HG03439 (cell line): ENCODE measurements around the gene PCK2.

Experiments
- ATAC-seq: cut with Tn5 transposase; IDR thresholded peaks from one replicate; pipeline ENCODE4 v1.9.1; 2021; ENCODE audit warnings: mild to moderate bottlenecking, moderate library complexity; ENCODE audit not compliant: unreplicated experiment

Gene PCK2

DNA sequence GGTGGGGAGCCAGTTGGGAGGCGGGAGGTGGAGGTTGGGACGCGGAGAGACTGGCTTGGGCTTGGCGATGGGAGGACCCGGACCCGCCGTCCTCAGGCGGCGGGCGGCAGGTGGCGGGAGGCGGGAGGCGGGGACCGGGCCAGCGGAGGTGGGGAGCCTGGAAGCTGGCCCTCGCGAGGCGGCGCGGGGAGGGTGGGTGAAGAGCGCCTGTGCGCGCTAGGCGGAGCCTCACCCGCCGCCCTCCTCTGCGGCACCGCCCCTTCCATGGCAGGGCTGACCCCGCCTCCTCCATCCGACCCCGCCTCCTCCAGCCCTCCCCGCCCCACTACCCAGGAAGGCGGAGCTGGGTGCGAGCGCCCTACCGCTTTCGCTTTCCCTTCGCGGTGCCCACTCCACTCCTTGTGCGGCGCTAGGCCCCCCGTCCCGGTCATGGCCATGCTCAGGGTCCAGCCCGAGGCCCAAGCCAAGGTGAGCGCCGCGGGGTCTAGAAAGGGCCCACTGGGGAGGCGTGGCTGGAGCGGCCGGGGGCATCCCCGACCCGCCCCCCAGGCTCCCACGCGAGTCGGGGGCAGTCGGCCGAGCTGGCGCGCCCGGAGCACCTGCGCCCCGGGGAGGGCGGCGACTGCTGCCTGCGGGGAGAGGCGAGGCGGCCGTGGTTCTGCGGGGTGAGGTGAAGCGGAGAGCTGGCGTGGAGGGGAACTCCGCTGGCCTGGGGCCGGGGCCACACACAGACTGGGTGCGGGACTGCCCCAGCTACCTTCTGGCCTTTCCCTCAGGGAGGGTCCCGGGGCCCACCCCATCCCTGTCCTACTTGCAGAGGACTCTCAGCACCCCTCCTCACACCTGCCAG, 41.9 kb downstream of the PCK2 start, which contains the start of gene PSME1:
PSME1 (plus strand) TSS at position 361 of the 850 bp plus-strand sequence; CDS start at position 430, 69 bp downstream.
- peak; percentile 79 for ATAC-seq

- no peak for ATAC-seq
Observed at GRCh38 chr14:24136684-24137528, 42.8 kb downstream of the PCK2 start.

- ATAC-seq = no peak
Observed at GRCh38 chr14:24137529-24138395, 43.7 kb downstream of the PCK2 start.

- ATAC-seq = no peak
Observed at GRCh38 chr14:24138396-24139271, 44.5 kb downstream of the PCK2 start.

- no peak for ATAC-seq
Observed at GRCh38 chr14:24139272-24139934, 45.3 kb downstream of the PCK2 start.

- peak; percentile 83 for ATAC-seq
Observed at GRCh38 chr14:24141097-24141880, 47.2 kb downstream of the PCK2 start, which contains the start of gene EMC9. Gene EMC9 (minus strand): TSS chr14:24141591. CDS start chr14:24141304, 287 bp downstream.

- ATAC-seq = no peak
Observed at GRCh38 chr14:24143511-24143910, 49.4 kb downstream of the PCK2 start.

- no peak for ATAC-seq
Observed at GRCh38 chr14:24144451-24144850, 50.3 kb downstream of the PCK2 start.

DNA sequence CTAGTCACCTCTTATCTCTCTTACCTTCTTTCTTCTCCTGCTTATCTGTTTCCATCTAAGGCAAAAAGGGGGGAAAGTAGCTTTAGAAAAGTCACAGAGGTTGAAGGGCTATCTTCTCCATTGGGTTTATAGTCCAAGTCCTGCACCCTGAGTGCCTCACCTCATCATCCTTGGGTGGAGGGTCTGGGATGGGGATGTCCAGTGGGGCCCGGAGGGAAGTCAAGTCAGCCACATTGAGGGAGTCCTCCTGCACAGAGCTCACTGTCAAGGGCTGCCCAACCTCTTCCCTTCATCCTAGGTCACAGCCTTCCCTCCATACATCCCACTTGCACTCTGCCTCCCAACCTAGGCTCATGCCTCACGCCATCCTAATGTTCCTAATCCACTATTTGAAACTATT, 51.1 kb downstream of the PCK2 start:
- no peak for ATAC-seq

- no peak for ATAC-seq
Observed at GRCh38 chr14:24145690-24146452, 51.8 kb downstream of the PCK2 start.

- ATAC-seq = peak; percentile 61
Observed at GRCh38 chr14:24146453-24146977, 52.4 kb downstream of the PCK2 start, which contains the start of gene PSME2. Gene PSME2 (minus strand): TSS chr14:24146610. CDS start chr14:24146581, 29 bp downstream.

DNA sequence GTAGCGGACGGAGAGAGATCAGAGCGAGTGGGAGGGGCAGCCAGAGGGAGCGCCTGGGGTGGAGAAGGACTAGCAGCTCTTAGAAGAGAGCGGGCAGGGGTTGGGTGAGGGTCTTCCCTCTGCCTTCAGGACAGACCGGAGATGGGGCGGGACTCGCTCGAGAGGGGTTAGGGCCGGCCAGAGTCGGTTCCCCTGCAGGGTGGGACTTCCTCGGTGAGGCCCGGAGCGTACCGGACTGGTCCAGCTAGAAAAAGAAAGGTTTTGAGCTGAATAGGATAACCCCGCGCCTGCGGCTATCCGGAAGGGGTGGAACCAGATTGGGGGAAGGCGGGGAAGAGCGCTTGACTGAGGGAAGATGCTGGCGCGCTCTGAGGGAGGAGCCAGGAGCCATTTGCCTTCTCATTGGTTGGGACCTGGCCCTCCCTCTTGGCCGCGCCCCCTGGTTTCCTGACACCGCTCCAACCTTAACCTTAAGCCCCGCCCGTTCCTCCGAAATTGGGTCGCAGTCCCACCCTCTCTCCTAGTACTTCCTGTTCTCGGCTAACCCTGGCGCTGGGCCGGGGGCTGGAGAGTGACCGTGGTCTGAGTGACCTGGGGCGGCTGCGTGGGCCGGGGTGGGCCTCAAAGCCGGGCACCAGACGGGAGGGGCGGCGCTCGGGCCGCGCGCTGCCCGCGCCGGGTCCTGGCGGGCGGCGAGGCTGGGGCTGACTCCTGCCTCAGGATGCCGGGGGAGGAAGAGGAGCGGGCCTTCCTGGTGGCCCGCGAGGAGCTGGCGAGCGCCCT, 53.1 kb downstream of the PCK2 start, which contains the start of gene RNF31:
RNF31 (plus strand) TSS at position 521 of the 783 bp plus-strand sequence; CDS start at position 722, 201 bp downstream.
- ATAC-seq = peak; percentile 83

- no peak for ATAC-seq
Observed at GRCh38 chr14:24147761-24148428, 53.8 kb downstream of the PCK2 start.

DNA sequence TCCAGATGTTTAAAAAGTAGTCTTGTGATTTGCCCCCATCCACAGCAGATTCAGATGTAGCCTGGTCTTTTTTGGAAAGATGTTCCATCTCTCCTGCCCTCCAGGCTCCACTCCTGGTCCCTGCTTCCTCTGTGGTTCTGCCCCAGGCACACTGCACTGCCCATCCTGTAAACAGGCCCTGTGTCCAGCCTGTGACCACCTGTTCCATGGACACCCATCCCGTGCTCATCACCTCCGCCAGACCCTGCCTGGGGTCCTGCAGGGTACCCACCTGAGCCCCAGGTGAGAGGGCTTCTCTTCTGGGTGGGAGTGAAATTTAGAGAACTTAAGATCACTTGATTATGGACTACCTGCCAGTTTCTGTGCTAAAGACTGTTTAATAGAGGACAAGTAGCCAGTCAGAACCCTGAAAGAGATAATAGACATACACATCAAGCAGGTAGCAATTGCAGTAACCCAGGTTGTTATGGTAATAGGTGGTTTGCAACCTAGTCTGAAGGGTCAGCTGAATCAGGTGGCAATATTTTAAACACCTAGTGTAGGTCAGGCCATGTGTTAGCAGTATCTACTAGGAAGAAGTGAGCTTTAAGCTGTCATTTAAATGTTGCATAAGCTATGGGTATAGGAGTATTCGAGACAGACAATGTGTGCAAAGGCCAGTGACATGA, 55.3 kb downstream of the PCK2 start:
- no peak for ATAC-seq

DNA sequence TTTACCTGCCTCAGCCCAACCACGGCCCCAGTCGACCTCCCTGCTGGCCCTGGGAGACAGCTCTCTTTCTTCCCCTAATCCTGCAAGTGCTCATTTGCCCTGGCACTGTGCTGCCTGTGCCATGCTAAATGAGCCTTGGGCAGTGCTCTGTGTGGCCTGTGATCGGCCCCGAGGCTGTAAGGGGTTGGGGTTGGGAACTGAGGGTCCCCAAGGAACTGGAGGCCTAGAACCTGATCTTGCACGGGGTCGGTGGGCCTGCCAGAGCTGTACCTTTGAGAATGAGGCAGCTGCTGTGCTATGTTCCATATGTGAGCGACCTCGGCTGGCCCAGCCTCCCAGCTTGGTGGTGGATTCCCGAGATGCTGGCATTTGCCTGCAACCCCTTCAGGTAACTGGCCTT, 56.0 kb downstream of the PCK2 start:
- no peak for ATAC-seq
